Measurements from ENCODE around the gene LRRTM4.

The LRRTM4 gene

GRCh38 chr2:77336013-77336412 lies 186.2 kb downstream of the LRRTM4 start:
- no peak overlapping the region for H3K4me3 ChIP-seq (ENCODE audit: low read depth, low read length)
- TF ChIP-seq CTCF (IDR thresholded peaks at IDR 0.05; ENCODE audit: low read depth, low read length): no peak

- H3K4me3 ChIP-seq (ENCODE audit: low read depth, low read length): no peak overlapping the region
These were observed 193.8 kb downstream of the LRRTM4 start for GRCh38 chr2:77328134-77328931.

GRCh38 chr2:77325395-77325794 lies 196.8 kb downstream of the LRRTM4 start:
- no peak overlapping the region for H3K4me3 ChIP-seq (ENCODE audit: low read depth, low read length)
- TF ChIP-seq CTCF (IDR thresholded peaks at IDR 0.05; ENCODE audit: low read depth, low read length): no peak

More at GRCh38 chr2:77328134-77328931, 193.8 kb downstream of the LRRTM4 start:
- no peak for TF ChIP-seq CTCF (IDR thresholded peaks at IDR 0.05; ENCODE audit: low read depth, low read length)

GRCh38 chr2:77322431-77322830 lies 199.7 kb downstream of the LRRTM4 start:
- no peak for TF ChIP-seq CTCF (IDR thresholded peaks at IDR 0.05; ENCODE audit: low read depth, low read length)
- H3K4me3 ChIP-seq (ENCODE audit: low read depth, low read length): no peak overlapping the region

- no peak for TF ChIP-seq CTCF (IDR thresholded peaks at IDR 0.05; ENCODE audit: low read depth, low read length)
These were observed 207.5 kb downstream of the LRRTM4 start for GRCh38 chr2:77314721-77315120.

GRCh38 chr2:77310416-77310815 lies 211.8 kb downstream of the LRRTM4 start:
- no peak overlapping the region for H3K4me3 ChIP-seq (ENCODE audit: low read depth, low read length)
- TF ChIP-seq CTCF (IDR thresholded peaks at IDR 0.05; ENCODE audit: low read depth, low read length): no peak

More at GRCh38 chr2:77314721-77315120, 207.5 kb downstream of the LRRTM4 start:
- H3K4me3 ChIP-seq (ENCODE audit: low read depth, low read length): no peak overlapping the region

GRCh38 chr2:77309725-77310124 lies 212.5 kb downstream of the LRRTM4 start:
- H3K4me3 ChIP-seq (ENCODE audit: low read depth, low read length): no peak overlapping the region
- TF ChIP-seq CTCF (IDR thresholded peaks at IDR 0.05; ENCODE audit: low read depth, low read length): no peak
